Stimulated activated naive B cell treated with anti-CD40 and anti-IgM and Interleukin-4, amounts not matched to agents 10 μg/mL and 1 μg/mL and 100 μg/mL, for 72 hours (primary cell): Measurements from ENCODE around the gene RHBDF2.

Experiments used
- ATAC-seq, 2 donors: fragments of 150-1000 bp; cut with Tn5 transposase; replicated peaks; 2 replicates each; pipeline ENCODE4 v1.10.0; 2021; ENCODE audit warnings: moderate library complexity in 1 of 2
- DNase-seq: peaks from one replicate; pipeline ENCODE4 v3.0.0; 2021
- H3K27ac Mint-ChIP-seq: one replicate; pipeline ENCODE4 v1.8.0; 2022; ENCODE audit warnings: mild to moderate bottlenecking, mixed read lengths
- H3K27me3 Mint-ChIP-seq, 2 donors: one replicate each; pipeline ENCODE4 v1.8.0; 2022; ENCODE audit warnings: mixed read lengths in 2 of 2
- H3K36me3 Mint-ChIP-seq, 2 donors: one replicate each; pipeline ENCODE4 v1.8.0; 2022; ENCODE audit warnings: mixed read lengths in 2 of 2, mild to moderate bottlenecking in 1 of 2
- H3K4me1 Mint-ChIP-seq, 2 donors: one replicate each; pipeline ENCODE4 v1.8.0; 2022; ENCODE audit warnings: mixed read lengths in 2 of 2, mild to moderate bottlenecking in 1 of 2
- H3K4me3 Mint-ChIP-seq, 2 donors: one replicate each; pipeline ENCODE4 v1.8.0; 2022; ENCODE audit warnings: mild to moderate bottlenecking in 2 of 2, mixed read lengths in 2 of 2, moderate library complexity in 1 of 2
- H3K9me3 Mint-ChIP-seq, 2 donors: one replicate each; pipeline ENCODE4 v1.8.0; 2022; ENCODE audit warnings: mixed read lengths in 2 of 2, mild to moderate bottlenecking in 1 of 2

Gene RHBDF2

GRCh38 chr17:76449126-76449525 is 52.1 kb downstream of the RHBDF2 start:
- Mint-ChIP-seq H3K9me3 (peaks cover 0 to 1% of the 10 kb centered on the region in 2 donors), H3K4me1 (peaks cover 58 to 84% of the 10 kb centered on the region in 2 donors), H3K27ac (peak overlapping the region; percentile 20), H3K27me3 (no peaks in the 10 kb centered on the region), H3K4me3 (no peak overlapping the region), H3K36me3 (peaks cover 0 to 7% of the 10 kb centered on the region in 2 donors)
- ATAC-seq = no peak
- no peak for DNase-seq

GRCh38 chr17:76447931-76448652 is 53.1 kb downstream of the RHBDF2 start:
- Mint-ChIP-seq H3K36me3 (peaks cover 0 to 12% of the 10 kb centered on the region in 2 donors), H3K9me3 (no peaks in the 10 kb centered on the region), H3K4me3 (no peak overlapping the region), H3K27ac (no peak overlapping the region), H3K4me1 (peaks cover 65 to 88% of the 10 kb centered on the region in 2 donors), H3K27me3 (no peaks in the 10 kb centered on the region)
- ATAC-seq (peak; percentile 55 to 57), DNase-seq (no peak)

GRCh38 chr17:76446449-76447231 is 54.6 kb downstream of the RHBDF2 start:
- ATAC-seq (peak in 1 of 2 donors; percentile 30), DNase-seq (no peak)
- Mint-ChIP-seq H3K27me3 (no peaks in the 10 kb centered on the region), H3K36me3 (peaks cover 6 to 20% of the 10 kb centered on the region in 2 donors), H3K4me1 (peaks cover 72 to 91% of the 10 kb centered on the region in 2 donors), H3K27ac (peak overlapping the region; percentile 28), H3K9me3 (no peaks in the 10 kb centered on the region), H3K4me3 (no peak overlapping the region)

- Mint-ChIP-seq H3K27ac (peak overlapping the region; percentile 28), H3K4me3 (no peak overlapping the region), H3K27me3 (no peaks in the 10 kb centered on the region), H3K4me1 (peaks cover 71 to 91% of the 10 kb centered on the region in 2 donors), H3K9me3 (no peaks in the 10 kb centered on the region), H3K36me3 (peaks cover 6 to 17% of the 10 kb centered on the region in 2 donors)
- ATAC-seq (no peak), DNase-seq (no peak)
These were observed 55.4 kb downstream of the RHBDF2 start for GRCh38 chr17:76445697-76446448.

GRCh38 chr17:76444518-76445311 is 56.5 kb downstream of the RHBDF2 start:
- no peak for DNase-seq
- ATAC-seq = peak; percentile 61 to 66
- Mint-ChIP-seq H3K27ac (peak overlapping the region; percentile 84), H3K27me3 (no peaks in the 10 kb centered on the region), H3K4me1 (peaks cover 72 to 93% of the 10 kb centered on the region in 2 donors), H3K4me3 (peak overlapping the region; percentile 23 to 36), H3K9me3 (no peaks in the 10 kb centered on the region), H3K36me3 (peaks cover 6 to 19% of the 10 kb centered on the region in 2 donors)

- ATAC-seq = no peak
- no peak overlapping the region for H3K27ac Mint-ChIP-seq
- H3K36me3 Mint-ChIP-seq = peaks cover 14 to 31% of the 10 kb centered on the region in 2 donors
- no peak for DNase-seq
- no peaks in the 10 kb centered on the region for H3K27me3 Mint-ChIP-seq
- H3K4me1 Mint-ChIP-seq = peaks cover 71 to 95% of the 10 kb centered on the region in 2 donors
- H3K4me3 Mint-ChIP-seq = no peak overlapping the region
- H3K9me3 Mint-ChIP-seq = no peaks in the 10 kb centered on the region
These were observed 58.6 kb downstream of the RHBDF2 start for GRCh38 chr17:76442341-76443338.

- ATAC-seq = no peak
- DNase-seq = no peak
- no peaks in the 10 kb centered on the region for H3K27me3 Mint-ChIP-seq
- peaks cover 68 to 87% of the 10 kb centered on the region in 2 donors for H3K4me1 Mint-ChIP-seq
- H3K36me3 Mint-ChIP-seq = peaks cover 14 to 31% of the 10 kb centered on the region in 2 donors
- no peak overlapping the region for H3K27ac Mint-ChIP-seq
- no peaks in the 10 kb centered on the region for H3K9me3 Mint-ChIP-seq
- H3K4me3 Mint-ChIP-seq = no peak overlapping the region
These were observed 59.4 kb downstream of the RHBDF2 start for GRCh38 chr17:76441686-76442340.

GRCh38 chr17:76440751-76441362 is 60.4 kb downstream of the RHBDF2 start:
- no peak overlapping the region for H3K4me3 Mint-ChIP-seq
- H3K27ac Mint-ChIP-seq = no peak overlapping the region
- no peak for DNase-seq
- ATAC-seq = peak in 1 of 2 donors; percentile 43
- H3K4me1 Mint-ChIP-seq = peaks cover 64 to 84% of the 10 kb centered on the region in 2 donors
- no peaks in the 10 kb centered on the region for H3K27me3 Mint-ChIP-seq
- peaks cover 14 to 31% of the 10 kb centered on the region in 2 donors for H3K36me3 Mint-ChIP-seq
- no peaks in the 10 kb centered on the region for H3K9me3 Mint-ChIP-seq

GRCh38 chr17:76439314-76439928 is 61.8 kb downstream of the RHBDF2 start:
- H3K9me3 Mint-ChIP-seq = no peaks in the 10 kb centered on the region
- no peak overlapping the region for H3K4me3 Mint-ChIP-seq
- H3K4me1 Mint-ChIP-seq = peaks cover 64 to 84% of the 10 kb centered on the region in 2 donors
- DNase-seq = no peak
- H3K27me3 Mint-ChIP-seq = no peaks in the 10 kb centered on the region
- no peak overlapping the region for H3K27ac Mint-ChIP-seq
- no peak for ATAC-seq
- H3K36me3 Mint-ChIP-seq = peaks cover 16 to 35% of the 10 kb centered on the region in 2 donors

- Mint-ChIP-seq H3K4me3 (no peak overlapping the region), H3K27ac (no peak overlapping the region), H3K27me3 (no peaks in the 10 kb centered on the region), H3K36me3 (peaks cover 16 to 40% of the 10 kb centered on the region in 2 donors), H3K9me3 (no peaks in the 10 kb centered on the region), H3K4me1 (peaks cover 64 to 84% of the 10 kb centered on the region in 2 donors)
- no peak for ATAC-seq
- DNase-seq = no peak
These were observed 62.3 kb downstream of the RHBDF2 start for GRCh38 chr17:76438906-76439305.

- no peaks in the 10 kb centered on the region for H3K27me3 Mint-ChIP-seq
- DNase-seq (no peak), ATAC-seq (no peak)
- H3K27ac Mint-ChIP-seq = no peak overlapping the region
- peaks cover 62 to 86% of the 10 kb centered on the region in 2 donors for H3K4me1 Mint-ChIP-seq
- peaks cover 16 to 39% of the 10 kb centered on the region in 2 donors for H3K36me3 Mint-ChIP-seq
- no peaks in the 10 kb centered on the region for H3K9me3 Mint-ChIP-seq
- no peak overlapping the region for H3K4me3 Mint-ChIP-seq
These were observed 63.5 kb downstream of the RHBDF2 start for GRCh38 chr17:76437467-76438402.
